Mammary epithelial cell (primary cell): Measurements from ENCODE around the gene GLT8D1.

Source experiments
- CTCF ChIP-seq, 2 donors: IDR thresholded peaks in 1 of 2; conservative IDR thresholded peaks in 1 of 2; 2 replicates each; pipeline ENCODE4 v1.5.1; 2011 to 2012; ENCODE audit warnings: inconsistent platforms in 2 of 2, low read length in 2 of 2, mild to moderate bottlenecking in 2 of 2, control low read depth in 1 of 2, low read depth in 1 of 2; ENCODE audit not compliant: insufficient read depth in 1 of 2; ENCODE audit errors: extremely low read depth in 1 of 2
- EZH2 ChIP-seq: IDR thresholded peaks from 2 replicates; pipeline ENCODE4 v1.6.1; 2012; ENCODE audit warnings: low read length, inconsistent platforms, borderline replicate concordance

GRCh38 chr3:52690560-52690959 is 15.0 kb downstream of the GLT8D1 start:
- TF ChIP-seq CTCF (conservative IDR thresholded peaks at IDR 0.05 in 1 of 2, IDR thresholded peaks at IDR 0.05 in 1 of 2; ENCODE audit: extremely low read depth in 1 of 2, insufficient read depth in 1 of 2, low read depth in 1 of 2, low read length in 2 of 2) (no peak), EZH2 (no peak)
